Left ventricle myocardium inferior (tissue), 1 donor: Measurements from ENCODE around the gene PLN. TPM values are rescaled to one million over a fixed set of nuclear protein-coding genes. Genes with fewer than 3 reads are reported as not detected.

ENCODE experiments used
- DNase-seq: peaks from one replicate; pipeline ENCODE4 v3.0.0-alpha.2; 2020
- H3K27ac ChIP-seq: fragments of 200-600 bp; replicated peaks from 2 replicates; pipeline ENCODE4 v1.8.0; 2021
- H3K27me3 ChIP-seq: fragments of 200-600 bp; 2 replicates; pipeline ENCODE4 v1.8.0; 2021; ENCODE audit warnings: low read depth
- H3K36me3 ChIP-seq: fragments of 200-600 bp; 2 replicates; pipeline ENCODE4 v1.8.0; 2021
- H3K4me1 ChIP-seq: fragments of 200-600 bp; 2 replicates; pipeline ENCODE4 v1.8.0; 2021
- H3K4me3 ChIP-seq: fragments of 200-600 bp; 2 replicates; pipeline ENCODE4 v1.8.0; 2021; ENCODE audit warnings: mild to moderate bottlenecking, moderate library complexity
- H3K9me3 ChIP-seq: fragments of 200-600 bp; replicated peaks from 2 replicates; pipeline ENCODE4 v1.8.0; 2021
- intact Hi-C: fragments of 100-400 bp; cut with micrococcal nuclease; formaldehyde crosslinking; loops from one replicate; pipeline ENCODE4 v1.11.0; 2022
- total RNA-seq: library from RNA; stranded (reverse); fragmentation: NEBNext Ultra II Directional; extraction: Animal tissue kit (Norgen Biotek cat#: 25700); gene quantifications from one replicate; pipeline ENCODE4 v1.2.1, GENCODE V29; 2021
- TF ChIP-seq, protein P1 (sequence below): fragments of 200-600 bp; IDR thresholded peaks from 2 replicates; pipeline ENCODE4 v1.8.0; 2021; ENCODE audit warnings: antibody characterized with exemption, mild to moderate bottlenecking, borderline replicate concordance
- donor health status: DM: no; HTN: yes; CAD: no; lungs with severe emphysema.

PLN gene
- total RNA-seq, 1 donor from 2014 or later: 2,329 TPM

DNA sequence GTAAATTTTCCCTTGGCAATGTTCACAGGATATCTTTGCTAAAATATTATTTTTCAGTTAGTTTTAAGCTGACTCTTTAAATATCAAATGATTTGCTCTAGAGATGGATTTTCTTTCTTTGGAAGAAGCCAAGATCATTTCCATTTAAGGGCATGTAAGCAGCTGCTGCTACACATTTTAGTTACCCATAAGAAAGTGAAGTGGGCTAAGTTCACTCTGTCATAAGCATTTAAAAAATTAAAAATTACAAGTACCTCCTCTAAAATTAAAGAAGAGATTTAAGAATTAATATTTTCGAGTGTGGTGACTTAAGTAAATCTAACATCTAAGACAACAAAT is 1.2 kb upstream of the PLN start:
- intact Hi-C loops: no loop called here
- H3K27ac ChIP-seq: peak overlapping the region; percentile 82

DNA sequence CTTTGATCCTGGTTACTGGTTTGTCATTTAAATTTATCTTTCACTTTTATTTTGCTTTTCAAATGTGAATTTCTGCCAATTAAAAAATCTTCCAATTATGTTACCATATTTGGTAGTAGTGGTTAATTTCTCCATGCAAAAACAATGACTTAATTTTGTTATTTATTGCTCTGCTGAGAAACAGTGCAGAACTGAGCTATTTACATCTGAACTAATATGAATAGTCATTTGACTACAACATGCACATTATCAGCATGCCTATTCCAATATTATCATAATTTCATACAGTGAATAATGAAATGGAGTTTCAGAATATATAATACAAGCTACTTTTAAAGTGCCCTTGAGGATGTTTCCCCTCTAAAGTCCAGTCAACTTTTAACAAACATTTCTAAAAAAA is 517 bp downstream of the PLN start:
- intact Hi-C loops: no loop called here

More for the DNA sequence above, 1.2 kb upstream of the PLN start:
- TF ChIP-seq, protein P1, sequence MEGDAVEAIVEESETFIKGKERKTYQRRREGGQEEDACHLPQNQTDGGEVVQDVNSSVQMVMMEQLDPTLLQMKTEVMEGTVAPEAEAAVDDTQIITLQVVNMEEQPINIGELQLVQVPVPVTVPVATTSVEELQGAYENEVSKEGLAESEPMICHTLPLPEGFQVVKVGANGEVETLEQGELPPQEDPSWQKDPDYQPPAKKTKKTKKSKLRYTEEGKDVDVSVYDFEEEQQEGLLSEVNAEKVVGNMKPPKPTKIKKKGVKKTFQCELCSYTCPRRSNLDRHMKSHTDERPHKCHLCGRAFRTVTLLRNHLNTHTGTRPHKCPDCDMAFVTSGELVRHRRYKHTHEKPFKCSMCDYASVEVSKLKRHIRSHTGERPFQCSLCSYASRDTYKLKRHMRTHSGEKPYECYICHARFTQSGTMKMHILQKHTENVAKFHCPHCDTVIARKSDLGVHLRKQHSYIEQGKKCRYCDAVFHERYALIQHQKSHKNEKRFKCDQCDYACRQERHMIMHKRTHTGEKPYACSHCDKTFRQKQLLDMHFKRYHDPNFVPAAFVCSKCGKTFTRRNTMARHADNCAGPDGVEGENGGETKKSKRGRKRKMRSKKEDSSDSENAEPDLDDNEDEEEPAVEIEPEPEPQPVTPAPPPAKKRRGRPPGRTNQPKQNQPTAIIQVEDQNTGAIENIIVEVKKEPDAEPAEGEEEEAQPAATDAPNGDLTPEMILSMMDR: no peak
- no peaks in the 10 kb centered on the region for H3K9me3 ChIP-seq
- H3K27me3 ChIP-seq: no peaks in the 10 kb centered on the region
- no peak for DNase-seq
- peaks cover 15% of the 10 kb centered on the region for H3K36me3 ChIP-seq
- H3K4me1 ChIP-seq: peaks cover 51% of the 10 kb centered on the region
- peak overlapping the region; percentile 63 for H3K4me3 ChIP-seq

DNA sequence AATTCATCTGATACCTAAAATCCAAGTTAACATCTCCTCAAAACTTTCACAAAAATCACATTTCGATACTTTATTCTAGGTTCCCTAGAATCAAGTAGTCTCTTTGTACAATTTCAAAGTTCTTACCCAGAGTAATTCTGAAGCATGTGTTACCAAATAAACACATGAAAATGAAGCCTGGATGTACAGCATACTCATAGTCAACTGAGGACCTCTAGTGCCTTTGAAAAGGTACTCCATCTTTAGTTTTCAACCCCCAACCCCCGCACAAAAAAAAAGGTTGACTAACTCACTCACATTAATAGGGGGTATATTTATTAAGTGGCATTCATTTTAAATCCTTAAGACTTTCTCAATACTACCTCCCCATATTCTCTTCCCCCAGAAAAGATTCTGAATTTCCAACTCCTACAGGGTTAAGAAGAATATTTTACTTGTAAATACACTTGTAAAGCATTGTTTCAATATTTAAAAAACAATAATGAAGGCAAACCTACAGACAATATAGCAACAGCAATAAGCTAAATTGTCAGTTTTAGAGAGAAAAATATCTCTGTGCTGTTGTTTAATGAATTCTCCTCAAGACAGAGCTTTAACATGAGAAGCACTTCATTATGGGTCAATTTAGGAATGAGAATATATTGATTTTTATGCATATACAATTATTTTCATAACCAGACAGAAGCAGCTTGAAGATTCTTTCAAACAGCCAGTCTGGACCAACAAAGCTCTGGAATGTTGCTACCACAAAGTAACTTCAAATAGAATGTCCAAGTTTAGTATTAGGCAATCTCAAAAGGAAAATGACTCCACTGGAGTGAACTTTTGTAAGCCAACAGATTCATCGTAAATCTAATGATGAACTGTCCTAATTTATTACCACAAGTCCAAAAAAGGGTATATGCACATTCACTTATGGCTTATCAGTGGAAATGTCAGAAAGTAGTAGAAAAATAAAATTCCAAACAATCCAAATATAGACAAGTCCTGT is 3.3 kb downstream of the PLN start:
- no peaks in the 10 kb centered on the region for H3K9me3 ChIP-seq
- H3K27ac ChIP-seq: peak overlapping the region; percentile 82
- no peak for DNase-seq
- H3K36me3 ChIP-seq: peaks cover 56% of the 10 kb centered on the region
- peaks cover 54% of the 10 kb centered on the region for H3K4me1 ChIP-seq
- intact Hi-C loops: loop anchor here (10.0 kb wide), 1 partner anchor 267 kb away; no protein-coding TSS in a partner anchor
- TF ChIP-seq, protein P1: peak; percentile 66
- peak overlapping the region; percentile 63 for H3K4me3 ChIP-seq
- H3K27me3 ChIP-seq: no peaks in the 10 kb centered on the region

More for the DNA sequence above, 517 bp downstream of the PLN start:
- H3K36me3 ChIP-seq: peaks cover 33% of the 10 kb centered on the region
- no peaks in the 10 kb centered on the region for H3K27me3 ChIP-seq
- DNase-seq: no peak
- H3K9me3 ChIP-seq: no peaks in the 10 kb centered on the region
- TF ChIP-seq, protein P1: no peak
- peak overlapping the region; percentile 82 for H3K27ac ChIP-seq
- peaks cover 60% of the 10 kb centered on the region for H3K4me1 ChIP-seq
- H3K4me3 ChIP-seq: peak overlapping the region; percentile 63

DNA sequence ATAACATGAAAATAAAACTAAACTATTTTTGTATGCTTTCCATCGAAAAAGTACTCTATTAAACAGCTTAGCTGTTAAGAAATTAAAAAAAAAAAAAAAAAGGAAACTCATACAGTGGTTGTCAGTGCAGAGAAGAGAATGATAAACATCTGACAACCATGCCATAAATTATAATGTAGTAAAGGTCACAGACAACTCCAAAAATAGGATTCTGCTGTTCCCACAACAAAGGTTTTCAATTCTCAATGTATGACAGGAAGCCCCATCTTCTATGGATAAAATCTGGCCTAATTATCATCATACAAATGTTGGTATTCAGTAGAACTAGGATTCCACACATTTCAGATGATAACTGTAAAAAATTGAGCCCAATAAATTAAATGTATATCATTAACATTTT is 5.0 kb downstream of the PLN start:
- peak overlapping the region; percentile 63 for H3K4me3 ChIP-seq
- peaks cover 66% of the 10 kb centered on the region for H3K36me3 ChIP-seq
- no peaks in the 10 kb centered on the region for H3K9me3 ChIP-seq
- H3K27me3 ChIP-seq: no peaks in the 10 kb centered on the region
- peak overlapping the region; percentile 82 for H3K27ac ChIP-seq
- peaks cover 62% of the 10 kb centered on the region for H3K4me1 ChIP-seq
- TF ChIP-seq, protein P1: no peak
- intact Hi-C loops: loop anchor here (10.0 kb wide), 1 partner anchor 268 kb away; no protein-coding TSS in a partner anchor
- no peak for DNase-seq

DNA sequence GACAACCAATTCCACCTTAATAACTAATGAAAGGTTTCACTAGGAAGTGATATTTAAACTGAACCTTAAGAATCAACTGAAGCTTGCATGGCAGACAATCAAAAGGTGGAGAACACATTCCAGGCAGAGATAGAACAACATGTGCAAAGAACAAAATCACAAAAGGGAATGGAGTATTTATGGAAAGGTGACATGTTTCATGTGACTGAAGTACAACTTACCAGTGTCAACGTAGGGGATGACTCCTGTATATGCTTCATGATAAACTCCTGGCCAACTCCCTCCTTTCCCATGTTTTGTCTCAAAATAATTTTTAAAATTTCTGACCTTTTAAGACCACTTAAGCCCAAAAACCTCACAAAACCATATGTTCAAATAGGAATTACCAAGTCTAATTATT is 6.6 kb downstream of the PLN start:
- Histone ChIP-seq H3K4me3 (peak overlapping the region; percentile 63), H3K4me1 (peaks cover 63% of the 10 kb centered on the region), H3K27ac (peak overlapping the region; percentile 82), H3K9me3 (no peaks in the 10 kb centered on the region), H3K36me3 (peaks cover 64% of the 10 kb centered on the region), H3K27me3 (no peaks in the 10 kb centered on the region)
- TF ChIP-seq, protein P1: no peak
- intact Hi-C loops: loop anchor here (10.0 kb wide), 1 partner anchor 270 kb away; no protein-coding TSS in a partner anchor
- no peak for DNase-seq
